ENCODE results near the gene CHRNA5.
"Not testable (repeated sequence)": the region's sequence is repeated elsewhere in the genome, so short reads cannot be mapped to it uniquely, and the experiment has no call there.

Gene CHRNA5

DNA sequence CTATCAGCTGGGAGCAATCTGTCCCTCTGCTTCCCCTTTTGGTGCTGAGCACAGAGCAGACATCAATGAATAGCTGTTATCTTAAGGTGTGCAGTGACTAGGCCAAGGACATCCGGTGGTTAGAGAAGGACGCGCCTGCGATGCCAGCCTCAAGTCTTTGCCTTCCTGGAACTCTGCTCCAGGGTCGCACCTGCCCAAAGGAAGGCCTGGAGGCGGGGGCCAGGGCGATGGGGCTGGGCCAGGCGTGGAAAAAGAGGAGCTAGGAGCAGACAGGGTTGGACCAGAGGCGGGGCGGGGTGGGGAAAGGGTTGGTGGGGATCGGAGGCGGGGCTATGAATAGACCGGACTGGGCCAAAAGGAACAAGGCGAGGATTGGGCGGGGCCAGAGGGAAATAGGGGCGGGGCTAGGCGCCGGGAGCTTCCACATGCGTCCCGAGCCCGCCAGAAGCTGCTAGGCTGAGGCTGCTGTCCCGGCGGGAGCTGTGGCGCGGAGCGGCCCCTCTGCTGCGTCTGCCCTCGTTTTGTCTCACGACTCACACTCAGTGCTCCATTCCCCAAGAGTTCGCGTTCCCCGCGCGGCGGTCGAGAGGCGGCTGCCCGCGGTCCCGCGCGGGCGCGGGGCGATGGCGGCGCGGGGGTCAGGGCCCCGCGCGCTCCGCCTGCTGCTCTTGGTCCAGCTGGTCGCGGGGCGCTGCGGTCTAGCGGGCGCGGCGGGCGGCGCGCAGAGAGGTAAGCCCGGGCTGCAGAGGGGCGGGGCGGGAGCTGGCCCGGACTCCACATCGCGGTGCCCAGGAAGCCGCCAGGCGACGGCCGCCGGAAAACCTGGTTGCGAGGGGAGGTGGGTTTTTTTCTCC, at the start of gene CHRNA5:
Gene CHRNA5, plus strand, starts transcription at position 424 of the 854 bp plus-strand sequence. Its CDS starts 200 bp downstream, at position 624.
- DNase-seq: peak; percentile 72

GRCh38 chr15:78520035-78520434, 45.3 kb upstream of the CHRNA5 start:
- not testable (repeated sequence) for DNase-seq

DNA sequence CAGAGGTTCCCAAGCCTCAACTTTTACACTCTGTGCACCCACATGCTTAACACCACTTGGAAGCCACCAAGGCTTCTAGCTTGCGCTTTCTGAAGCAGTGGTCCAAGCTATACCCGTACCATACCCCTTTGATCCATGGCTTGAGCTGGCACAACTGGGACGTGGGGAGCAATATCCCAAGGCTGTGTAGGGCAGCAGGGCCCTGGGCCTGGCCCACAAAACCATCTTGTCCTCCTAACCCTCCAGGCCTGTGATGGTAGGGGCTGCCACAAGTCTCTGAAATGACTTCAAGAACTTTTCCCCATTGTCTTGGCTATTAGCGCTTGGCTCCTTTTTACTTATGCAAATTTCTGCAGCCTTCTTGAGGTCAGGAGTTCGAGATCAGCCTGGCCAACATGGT, 41.1 kb upstream of the CHRNA5 start:
- no peak for DNase-seq

- no peak for DNase-seq
Measured at GRCh38 chr15:78527325-78527724, 38.0 kb upstream of the CHRNA5 start.

- no peak for DNase-seq
Measured at GRCh38 chr15:78533331-78533730, 32.0 kb upstream of the CHRNA5 start.

GRCh38 chr15:78536134-78536533, 29.2 kb upstream of the CHRNA5 start:
- no peak for DNase-seq

- DNase-seq: no peak
Measured at GRCh38 chr15:78537266-78537905, 27.9 kb upstream of the CHRNA5 start.

GRCh38 chr15:78538358-78538757, 27.0 kb upstream of the CHRNA5 start:
- DNase-seq: no peak

DNA sequence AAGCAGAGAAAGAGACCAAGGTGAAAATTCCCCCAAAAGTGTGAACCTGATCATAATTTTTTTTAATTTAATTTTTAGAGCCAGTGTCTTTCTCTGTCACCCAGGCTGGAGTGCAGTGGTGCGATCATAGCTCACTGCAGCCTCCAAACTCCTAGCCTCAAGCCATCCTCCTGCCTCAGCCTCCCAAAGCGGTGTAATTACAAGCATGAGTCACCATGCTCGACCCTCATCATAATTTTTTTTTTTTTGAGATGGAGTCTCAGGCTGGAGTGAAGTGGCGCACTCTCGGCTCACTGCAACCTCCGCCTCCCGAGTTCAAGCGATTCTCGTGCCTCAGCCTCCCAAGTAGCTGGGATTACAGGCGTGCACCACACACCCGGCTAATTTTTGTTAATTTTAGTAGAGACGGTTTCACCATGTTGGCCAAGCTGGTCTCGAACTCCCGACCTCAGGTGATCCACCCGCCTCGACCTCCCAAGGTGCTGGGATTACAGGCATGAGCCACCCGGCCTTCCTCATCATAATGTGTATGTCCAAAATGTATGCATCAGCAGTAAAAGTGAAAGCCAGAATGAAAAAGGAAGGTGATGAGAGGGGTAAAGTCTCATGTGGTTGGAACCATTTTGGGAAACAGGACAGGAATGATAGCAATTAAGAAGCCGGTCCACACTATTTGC, 25.7 kb upstream of the CHRNA5 start:
- DNase-seq: not testable (repeated sequence)

DNA sequence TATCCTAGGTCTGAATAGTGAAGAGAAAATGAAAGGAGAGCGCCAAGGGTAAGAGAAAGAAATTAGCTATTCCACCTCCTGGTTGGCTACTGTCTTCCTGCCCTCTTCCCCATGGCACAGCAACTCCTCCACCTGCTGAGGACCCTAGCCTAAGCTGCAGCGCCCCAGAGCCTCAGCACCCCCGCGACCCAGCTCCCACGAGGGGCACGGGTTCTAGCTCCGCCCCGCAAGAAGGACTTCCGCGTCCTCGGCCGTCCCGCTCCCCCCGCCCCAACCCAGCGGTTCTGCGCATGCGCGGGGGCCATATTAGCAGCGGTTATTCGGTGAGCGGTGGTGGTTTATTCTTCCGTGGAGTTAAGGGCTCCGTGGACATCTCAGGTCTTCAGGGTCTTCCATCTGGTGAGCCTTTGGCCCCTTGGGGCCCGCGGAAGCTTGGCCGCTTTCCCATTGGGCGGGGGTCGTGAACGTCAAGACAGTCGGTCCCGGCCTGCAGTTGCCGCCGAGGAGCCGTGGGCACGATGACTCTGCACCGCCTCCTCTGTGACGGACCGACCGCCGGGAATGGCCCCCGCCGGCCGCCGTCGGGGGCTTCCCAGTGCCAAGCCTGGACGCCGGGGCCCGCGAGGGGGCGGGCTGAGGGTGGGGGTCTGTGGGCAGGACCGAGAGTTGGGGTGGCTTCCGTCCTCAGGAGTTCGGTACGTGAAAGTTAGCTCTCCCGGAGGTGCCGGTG, 25.0 kb upstream of the CHRNA5 start, which contains the start of gene PSMA4:
Gene PSMA4, plus strand, starts transcription at position 304 of the 730 bp plus-strand sequence. CDS start 1,484 bp downstream, outside the sequence.
- peak; percentile 78 for DNase-seq

DNA sequence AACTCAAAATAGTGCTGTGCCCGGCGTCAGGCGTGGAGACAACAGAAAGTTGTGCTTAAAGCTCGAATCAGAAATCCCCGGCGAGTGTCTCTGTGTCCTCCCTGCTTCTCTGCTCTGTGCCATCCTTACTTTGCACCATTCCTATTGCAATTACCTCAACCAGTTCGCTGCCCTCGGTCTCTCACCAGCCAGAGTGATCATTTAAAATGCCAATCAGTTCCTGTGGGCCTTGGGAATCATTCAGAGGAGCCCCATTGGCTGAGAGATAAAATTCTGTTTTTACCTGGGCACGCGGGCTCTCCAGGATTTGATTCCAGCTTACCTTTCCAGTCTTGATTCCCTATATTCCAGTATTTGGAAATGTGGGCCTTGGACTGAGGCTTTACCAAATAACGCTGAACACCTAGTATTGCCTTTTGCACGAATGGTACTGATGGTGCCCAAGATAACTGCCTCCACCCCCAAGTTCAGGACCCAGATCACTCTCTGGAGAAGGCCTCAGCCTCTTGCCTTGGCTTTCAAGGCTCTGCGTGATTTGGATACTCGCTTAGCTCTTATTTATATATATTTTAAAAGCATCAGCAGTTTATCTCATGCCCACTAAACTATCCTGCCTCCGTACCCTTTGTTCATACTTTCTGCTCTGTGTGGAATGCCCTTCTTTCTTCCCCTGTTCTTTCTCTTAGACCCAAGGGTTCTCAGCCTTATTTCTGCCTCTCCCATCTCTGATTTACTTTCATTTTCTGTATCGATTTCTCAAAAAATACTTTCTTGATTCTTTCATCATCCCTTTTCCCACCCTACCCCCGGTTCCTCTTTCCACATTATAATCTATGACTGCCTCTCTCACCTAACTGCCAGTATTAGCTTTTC, 24.2 kb upstream of the CHRNA5 start:
- no peak for DNase-seq

DNA sequence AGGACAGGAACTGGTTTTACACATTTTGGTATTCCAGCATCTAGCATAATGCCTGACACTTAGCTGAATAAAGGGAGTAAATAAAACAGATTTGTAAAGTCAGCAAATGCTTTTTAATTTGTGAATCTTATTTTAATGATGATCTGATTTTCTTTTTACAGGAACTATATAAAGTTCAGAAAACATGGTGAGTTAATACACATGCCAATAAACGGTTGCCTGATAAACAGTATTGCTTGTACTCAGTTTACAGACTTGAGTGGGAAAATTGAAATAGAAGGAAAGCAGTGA, 23.6 kb upstream of the CHRNA5 start:
- DNase-seq: no peak

DNA sequence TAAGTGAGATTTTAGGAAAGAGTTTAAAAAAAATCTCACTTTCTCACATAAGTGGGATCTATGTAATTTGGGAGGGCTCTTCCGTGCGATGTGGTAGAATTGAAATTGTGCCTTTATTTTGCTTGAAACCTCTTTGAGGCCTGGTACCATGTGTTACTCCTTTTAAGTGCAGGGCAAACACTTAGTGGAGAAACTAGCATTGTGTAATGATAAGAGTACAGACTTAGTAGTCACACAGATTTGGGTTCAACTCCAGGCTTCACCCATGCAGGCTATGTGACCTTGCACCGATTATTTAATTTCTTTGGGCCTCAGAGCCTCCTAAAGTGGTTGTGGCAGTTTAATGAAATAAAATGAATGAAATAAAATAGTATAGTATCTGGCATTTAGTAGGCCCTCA, 22.7 kb upstream of the CHRNA5 start:
- no peak for DNase-seq

DNA sequence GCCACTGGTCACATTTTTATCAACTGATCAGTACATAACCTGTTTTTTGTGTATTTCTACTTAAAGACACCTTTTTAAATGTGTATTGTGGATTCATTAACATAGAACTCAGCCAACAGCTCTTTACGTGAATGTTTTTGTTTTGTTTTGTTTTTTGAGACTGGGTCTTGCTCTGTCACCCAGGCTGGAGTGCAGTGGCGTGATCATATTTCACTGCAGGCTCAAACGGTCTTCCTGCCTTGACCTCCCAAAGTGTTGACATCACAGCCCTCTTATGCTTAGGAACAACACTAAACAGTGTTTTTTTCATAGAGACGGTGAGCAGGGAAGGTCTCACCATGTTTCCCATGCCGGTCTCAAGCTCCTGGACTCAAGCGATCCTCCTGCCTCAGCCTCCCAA, 15.1 kb upstream of the CHRNA5 start:
- no peak for DNase-seq

DNA sequence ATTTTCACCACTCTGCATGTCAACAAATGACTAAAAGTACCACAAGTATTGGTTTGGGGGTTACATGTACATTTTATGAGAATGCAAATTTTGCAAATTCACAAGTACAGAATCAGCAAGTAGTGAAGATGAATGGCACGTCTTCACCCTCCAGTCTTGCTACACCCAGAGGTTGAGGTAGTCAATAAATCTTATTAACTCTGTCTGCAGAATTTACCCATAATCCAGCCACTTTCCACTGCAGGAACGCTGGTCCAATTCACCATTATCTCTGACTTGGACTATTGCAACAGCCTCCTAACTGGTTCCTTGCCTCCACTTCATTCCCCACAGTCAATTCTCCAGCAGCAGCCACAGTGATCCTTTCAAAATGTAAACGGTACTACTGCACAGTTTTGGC, 14.5 kb upstream of the CHRNA5 start:
- no peak for DNase-seq

DNA sequence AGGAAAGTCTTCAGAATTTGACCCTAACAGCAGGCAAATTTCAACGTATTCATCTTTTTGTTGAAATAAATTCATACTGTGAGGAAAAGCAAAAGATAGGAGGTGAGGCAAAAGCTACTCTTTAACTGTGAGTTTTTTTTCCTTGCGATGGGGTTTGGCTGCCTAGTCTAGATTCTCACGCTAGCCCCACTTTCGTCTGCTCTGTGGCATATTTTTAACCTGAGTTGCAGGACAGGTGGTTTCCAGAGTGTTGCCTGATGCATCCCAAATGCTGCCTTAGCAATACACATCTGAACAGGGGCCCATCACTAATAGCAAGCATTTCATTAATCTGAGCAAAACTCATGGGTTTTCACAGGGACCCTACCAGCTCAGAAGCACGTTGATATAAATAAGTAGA, 13.4 kb upstream of the CHRNA5 start:
- no peak for DNase-seq

DNA sequence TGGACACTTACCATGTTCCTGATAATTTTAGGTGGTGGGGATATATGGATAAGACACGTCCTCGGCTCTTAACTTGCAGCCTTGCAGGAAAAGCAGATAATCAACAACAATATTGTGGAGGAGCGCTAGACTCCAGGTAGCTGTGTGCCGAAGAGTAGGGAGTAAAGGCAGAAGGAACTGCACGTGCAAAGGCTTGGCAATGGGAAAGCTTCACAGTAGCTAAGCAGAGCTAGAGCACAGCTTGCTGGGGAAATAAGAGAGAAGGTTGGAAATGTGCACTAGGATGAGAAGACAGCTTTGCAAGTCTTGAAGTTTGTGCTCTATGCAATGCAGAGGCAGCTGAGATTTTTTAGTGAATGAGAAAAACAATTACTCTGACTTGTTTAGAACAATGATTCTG, 12.7 kb upstream of the CHRNA5 start:
- DNase-seq: no peak

- DNase-seq: not testable (repeated sequence)
Measured at GRCh38 chr15:78560201-78560600, 5.1 kb upstream of the CHRNA5 start.

DNA sequence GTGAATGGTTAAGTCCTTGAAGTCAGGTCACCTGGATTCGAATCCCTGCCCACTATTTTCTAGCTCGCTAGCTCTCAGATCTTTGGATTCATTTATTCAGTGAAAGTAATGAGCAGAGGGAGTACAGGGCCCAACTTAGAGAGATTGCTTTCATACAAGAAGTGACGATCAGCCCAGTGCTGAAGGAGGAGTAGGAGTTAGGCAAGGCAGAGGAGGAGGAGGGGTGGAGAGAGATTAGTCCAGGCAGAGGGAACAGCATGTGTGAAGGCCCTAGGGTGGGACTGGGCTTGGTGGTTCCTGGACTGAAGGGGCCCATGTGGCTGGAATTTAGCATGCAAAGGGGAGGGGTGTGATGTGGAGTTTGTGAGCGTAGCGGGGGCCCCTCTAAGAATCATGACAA, 3.8 kb upstream of the CHRNA5 start:
- no peak for DNase-seq

DNA sequence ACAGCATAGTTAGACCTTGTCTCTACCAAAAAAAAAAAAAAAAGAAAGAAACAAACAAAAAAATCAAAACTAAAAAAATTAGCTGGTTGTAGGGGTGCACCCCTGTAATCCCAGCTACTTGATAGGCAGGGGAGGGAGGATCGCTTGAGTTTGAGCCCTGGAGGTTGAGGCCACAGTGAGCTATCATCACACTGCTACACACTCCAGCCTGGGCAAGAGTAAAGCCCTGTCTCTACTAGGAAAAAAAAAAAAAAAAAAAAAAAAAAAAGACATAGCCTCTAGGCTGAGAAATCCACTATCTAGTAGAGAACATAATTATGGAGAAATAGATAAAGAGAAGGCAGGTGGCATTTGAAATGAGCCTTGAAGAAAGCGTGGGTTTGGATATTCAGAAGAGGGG, 2.2 kb upstream of the CHRNA5 start:
- DNase-seq: no peak

DNA sequence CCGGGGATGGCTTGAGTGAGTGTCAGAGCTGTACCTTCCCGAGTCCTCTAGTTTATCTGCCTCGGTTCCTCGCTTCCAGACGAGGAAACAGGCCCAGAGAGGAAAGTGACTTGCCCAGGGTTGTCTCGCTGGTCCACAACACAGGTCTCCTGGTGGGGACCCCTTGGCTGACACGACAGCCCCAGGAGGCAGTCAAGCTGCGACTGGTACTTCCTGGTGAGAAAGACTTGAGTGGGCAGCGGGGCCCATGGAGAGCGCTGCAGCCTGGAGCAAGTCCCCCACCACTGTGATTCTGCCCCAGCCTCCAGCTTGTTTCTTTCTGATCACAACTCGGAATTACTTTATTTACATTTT, 600 bp upstream of the CHRNA5 start:
- DNase-seq: no peak

Data from T1000 (cell line).